NCI-H1417 (cell line): ENCODE measurements around the gene NCKAP1.
"Not testable (repeated sequence)": the region's sequence is repeated elsewhere in the genome, so short reads cannot be mapped to it uniquely, and the experiment has no call there.

Experiments
- DNase-seq, 3 experiments: peaks; one replicate each; lab custom pipeline; 2025; lab: John Stamatoyannopoulos, UW

The NCKAP1 gene

DNA sequence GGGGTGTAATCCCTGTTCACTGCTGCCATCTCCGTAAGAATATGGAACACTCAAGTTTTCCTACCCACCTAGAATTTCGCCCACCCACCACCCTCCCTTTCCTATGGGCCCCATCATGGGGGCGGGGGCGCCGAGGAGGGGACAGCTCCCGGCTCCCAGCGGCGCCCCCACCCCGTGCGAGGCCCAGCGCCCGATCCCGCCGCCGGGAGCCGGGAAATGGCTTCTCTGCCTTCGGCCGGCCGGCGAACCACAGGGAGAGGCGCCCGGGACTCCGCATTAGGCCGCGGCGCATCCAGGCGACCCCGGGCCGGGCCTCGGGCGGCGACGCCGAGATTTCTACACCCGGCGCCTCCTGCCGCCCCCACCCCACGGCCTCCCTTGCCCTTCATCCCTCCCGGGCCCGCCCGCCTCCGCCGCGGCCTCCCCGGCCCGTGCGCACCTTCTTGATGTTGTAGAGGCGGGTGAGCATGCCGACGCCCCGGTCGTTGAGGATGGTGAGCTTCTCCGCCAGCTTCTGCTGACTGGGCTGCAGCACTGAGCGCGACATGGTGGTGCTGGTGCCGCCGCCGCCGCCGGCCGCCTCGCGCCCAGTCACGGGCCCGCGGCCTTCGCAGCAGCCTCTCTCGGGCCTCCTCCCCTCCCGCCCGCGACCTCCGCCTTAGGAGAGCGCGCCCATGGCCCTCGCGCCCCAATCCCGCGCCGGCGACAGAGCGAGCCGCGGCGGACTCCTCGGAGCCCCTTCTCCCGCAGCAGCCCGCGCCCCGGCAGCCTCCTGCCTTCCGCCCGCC is 510 bp downstream of the NCKAP1 start:
- peak; percentile 52 to 94 (median 82) for DNase-seq

DNA sequence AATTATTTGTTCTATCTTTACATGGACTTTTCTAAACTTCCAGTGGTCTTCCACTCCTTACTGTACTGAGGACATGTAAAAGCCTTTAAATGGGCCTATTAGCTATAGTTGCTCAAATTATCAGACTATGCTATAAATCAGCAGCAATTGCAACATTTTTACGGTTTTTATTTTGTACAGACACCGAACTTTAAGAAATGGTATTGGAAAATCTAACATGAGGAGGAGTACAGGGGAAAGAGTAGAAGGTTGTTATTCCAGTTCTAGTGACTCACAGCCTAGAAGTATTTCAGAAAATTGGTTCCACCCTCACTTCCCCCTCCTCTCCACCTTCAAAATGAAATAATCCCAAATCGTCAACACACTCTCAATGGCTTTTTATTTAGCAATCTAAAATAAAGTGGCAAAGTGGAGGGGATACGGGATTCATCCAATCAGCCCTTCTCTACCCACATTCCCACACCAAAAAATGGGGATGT is 1.1 kb downstream of the NCKAP1 start:
- DNase-seq, result no peak

DNA sequence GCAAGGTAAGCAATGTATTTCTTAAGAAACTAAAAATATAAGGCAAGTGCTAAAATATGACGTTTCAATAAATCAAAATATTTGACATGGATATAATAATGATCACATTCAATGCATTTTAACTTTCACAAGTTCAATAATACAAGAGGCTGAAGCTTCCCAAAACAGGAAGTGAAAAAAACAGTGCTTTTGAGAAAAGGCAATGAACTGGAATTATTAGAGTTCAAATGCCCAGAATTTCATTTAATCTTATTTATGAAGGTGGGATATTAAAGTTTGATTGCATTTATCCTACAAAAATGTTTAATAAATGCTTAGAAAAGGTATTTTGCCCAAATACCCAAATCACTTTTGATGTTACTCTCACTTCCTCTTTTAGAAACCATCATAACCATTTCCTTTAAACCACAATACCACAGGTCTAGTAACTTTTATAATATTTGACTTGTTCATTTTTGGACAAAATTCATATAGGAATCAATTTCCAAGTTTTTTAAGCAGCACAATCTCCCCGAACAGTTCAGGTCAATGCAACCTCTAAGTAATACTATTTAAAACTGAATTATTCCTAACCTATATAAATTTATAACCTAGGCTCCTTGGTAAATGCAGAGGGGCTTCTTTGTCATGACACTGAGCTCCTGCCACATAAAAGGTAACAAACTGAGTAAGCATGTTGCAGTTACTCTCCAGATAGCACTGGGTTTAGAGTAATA is 2.1 kb downstream of the NCKAP1 start:
- peak in 1 of 3 experiments; percentile 21 for DNase-seq

DNA sequence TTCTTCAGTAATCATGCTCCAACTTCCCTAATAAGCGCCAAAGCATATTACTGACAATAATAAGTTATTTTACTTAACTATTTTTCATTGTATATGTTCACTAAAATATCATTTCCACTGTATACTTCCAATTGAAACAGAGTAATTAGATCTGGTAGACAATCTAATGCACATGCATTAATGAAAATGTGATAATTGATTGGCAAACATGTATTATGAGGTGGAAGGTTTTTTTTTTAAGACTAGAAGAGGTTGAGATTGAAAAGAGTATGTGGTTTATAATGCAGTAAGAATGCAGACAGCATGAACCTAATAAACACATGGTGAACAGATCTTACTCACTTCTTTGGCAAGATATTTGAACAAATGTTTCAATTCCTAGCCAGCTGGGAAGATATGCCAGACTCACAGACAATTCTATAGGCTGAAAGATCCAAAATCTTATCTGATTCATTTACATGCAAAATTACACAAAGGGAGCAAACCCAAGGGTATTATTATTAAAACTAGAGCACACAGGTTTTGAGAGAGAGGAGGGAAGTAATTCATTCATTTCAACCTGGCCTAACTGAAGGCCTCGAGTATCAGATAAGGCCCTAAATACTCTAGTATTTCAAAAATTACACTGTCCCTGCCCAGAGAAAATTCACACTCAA is 2.8 kb downstream of the NCKAP1 start:
- DNase-seq, result peak in 2 of 3 experiments; percentile 4 to 37

DNA sequence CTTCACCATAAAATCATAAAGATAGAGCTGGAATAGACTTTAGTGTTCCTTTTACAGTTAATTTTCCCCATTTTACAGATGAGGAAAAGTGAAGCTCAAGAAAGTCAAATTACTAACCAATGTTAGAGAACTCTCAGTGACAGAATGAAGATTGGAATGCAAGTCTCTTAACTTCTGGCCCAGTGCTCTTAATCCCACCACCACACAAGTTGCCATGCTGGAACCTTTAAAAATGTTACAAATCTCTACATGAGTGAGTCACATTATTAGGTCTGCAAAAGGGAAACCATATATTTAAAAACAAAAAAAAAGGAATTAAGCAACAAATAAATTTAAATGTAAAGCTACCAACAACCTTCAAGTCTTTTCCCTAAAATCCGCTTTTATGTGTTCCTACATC is 3.5 kb downstream of the NCKAP1 start:
- no peak for DNase-seq

DNA sequence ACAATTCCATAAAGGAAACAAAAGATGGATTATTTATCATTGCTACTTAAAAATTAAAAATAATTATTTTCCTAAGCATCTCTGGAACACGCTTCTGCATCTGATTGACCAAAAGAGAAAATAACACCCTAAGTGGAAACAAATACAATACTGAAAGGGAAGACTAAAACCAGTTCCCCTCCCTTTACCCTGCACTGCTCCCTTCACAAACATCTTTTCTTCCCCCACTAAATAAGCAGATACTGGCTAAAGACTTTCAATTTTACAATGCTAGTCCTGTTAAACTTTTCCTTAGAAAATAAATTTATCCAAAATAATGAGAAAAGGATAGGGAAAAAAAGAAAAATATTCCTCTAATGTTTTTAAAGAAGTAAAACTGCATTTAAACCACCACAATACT is 4.3 kb downstream of the NCKAP1 start:
- no peak for DNase-seq

DNA sequence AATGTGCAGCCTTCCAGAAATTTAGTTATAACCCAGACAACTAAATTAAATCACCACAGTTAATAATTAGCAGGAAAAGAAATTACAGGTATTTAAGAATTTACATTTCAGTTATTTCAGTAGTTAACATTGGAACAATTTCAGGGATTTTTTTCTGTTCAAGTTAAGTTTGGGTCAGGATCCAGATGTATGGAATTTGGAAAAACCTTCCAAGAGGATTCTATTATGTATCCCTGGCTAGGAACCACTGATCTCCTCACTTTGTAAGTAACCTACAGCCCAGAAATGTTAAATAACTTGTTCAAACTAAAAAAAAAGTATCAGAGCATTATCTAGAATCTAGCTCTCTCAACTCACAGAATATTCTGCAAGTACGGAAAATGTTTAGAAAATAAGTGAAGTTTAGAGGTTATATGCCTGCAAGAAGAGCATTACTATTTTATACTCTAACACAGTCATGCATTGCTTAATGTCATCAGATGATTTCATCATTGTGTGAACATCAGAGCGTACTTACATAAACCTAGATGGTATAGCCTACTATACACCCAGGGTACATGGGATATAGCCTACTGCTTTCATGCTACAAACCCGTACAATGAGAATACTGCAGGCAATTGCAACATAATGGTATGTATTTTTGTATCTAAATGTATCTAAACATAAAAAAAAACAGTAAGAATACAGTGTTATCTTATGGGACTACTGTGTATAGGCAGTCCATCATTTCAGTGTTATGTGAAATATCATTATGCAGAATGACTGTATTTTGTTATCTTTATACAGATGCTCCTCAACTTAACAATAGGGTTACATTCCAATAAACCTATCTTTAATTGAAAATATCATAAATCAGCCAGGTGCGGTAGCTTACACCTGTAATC is 6.1 kb downstream of the NCKAP1 start:
- DNase-seq, result no peak

DNA sequence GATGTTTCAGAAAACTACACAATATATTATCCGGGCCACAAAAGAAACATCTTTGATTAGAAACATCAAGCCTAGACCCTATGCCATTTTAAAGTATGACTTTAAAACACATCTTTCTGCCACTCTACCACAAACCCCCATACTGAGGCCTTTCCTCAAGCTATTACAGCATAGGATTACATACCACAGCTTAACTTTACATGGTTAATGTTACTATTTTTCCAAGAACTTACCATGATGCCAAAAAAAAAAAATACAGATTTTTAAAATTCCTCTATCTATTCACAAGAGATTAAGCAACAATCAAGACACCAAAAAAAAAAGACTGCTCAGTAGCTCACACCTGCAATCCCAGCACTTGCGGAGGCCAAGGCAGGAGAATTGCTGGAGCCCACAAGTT is 9.0 kb downstream of the NCKAP1 start:
- DNase-seq, result no peak

DNA sequence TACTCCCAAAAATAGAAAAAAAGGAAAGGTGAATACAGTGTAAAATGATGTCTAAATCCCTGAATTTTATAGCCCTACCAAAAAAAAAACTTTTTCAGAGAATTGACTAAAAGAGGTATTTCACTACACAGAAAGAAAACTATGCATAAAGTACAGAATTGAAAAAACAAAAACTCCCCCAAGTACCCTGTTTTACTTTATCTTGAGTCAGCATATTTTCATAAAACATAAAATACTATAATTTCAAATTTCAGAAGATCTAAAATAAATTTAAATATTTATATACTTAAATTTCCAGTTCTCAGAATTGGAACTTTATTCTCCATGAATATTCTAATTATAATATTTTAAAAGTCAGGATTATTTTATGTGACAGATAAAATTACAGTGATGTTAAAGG is 10.1 kb downstream of the NCKAP1 start:
- DNase-seq, result no peak

DNA sequence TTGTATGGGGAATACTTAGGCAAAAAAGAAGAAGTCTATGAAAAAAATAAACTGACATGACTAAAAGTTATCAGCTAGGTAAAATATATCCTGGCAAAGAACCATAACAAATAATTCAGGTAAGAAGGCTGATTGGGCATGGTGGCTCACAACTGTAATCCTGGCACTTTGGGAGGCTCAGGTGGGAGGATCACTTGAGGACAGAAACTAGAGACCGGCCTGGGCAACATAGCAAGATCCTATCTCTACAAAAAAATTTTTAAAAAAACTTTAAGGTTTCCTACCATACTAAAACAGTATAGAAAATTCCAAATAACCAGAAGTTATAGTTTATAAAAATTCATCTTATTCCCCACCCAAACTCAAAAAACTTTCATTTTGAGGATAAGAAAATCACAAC is 10.8 kb downstream of the NCKAP1 start:
- DNase-seq, result no peak

DNA sequence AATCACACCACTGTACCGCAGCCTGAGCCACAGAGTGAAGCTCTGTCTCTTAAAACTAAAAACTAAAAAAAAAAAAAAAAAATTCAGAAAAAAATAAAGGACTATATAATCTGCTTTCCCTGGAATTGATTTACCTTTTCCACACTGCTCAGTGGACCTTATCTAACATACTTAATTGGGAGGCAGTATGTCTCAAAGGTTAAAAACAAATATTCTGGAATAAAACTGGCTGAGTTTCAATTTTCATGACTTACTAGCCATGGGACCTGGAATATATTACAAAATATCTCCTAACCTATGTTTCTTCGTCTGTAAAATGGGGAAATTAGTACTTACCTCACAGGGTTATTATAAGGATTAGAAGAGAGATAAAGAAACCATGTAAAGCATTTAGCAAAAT is 11.8 kb downstream of the NCKAP1 start:
- peak in 1 of 3 experiments; percentile 32 for DNase-seq

DNA sequence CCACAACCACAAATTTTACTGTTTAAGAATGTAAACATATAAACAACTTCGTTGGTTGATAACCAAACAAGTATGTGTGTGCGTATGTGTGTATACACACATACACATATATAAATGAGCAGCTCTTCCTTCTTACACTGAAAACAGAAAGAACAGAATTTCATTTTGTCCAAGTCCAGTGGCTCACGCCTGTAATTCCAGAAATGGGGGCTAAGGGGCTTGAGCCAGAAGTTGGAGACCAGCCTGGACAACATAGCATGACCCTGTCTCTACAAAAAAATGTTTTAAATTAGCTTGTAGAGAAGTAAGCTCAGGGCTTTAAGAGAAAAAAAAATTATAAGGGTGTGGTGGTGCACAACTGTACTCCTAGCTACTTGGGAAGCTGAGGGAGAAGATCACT is 12.3 kb downstream of the NCKAP1 start:
- DNase-seq, result no peak

DNA sequence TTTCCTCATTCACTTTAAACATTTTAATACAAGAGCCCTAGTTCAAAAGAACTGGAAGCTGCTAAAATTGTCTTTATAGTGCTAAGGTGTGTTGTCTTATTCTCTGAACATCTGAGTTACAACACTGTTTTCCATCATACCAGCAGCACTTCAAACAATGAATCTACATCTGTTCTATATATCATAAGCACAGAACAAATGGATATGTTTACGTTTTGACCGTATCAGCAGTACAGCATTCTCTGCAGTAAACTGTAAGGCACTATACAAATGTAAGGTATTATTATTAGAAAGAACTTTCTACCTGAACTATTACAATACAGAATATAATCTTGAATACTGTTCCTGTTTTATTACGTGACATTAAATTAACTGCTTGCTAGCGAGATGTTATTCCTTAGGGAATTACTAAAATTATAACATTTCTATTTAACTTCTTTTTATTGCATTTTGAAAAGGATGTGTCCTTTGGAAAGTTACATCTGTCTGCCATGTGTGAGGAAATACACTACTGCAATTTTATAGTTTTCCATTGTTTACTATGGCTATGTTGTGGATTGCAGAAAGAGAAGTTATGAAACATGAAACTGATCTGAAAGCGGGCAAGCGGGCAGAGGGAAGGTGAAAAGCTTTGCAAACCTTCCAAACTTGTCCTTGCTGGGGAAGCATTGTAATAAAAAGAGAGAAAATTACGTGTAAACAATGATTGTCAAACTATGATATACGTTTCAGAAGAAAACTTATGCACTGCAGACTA is 13.7 kb downstream of the NCKAP1 start:
- DNase-seq, result peak in 1 of 3 experiments; percentile 7

DNA sequence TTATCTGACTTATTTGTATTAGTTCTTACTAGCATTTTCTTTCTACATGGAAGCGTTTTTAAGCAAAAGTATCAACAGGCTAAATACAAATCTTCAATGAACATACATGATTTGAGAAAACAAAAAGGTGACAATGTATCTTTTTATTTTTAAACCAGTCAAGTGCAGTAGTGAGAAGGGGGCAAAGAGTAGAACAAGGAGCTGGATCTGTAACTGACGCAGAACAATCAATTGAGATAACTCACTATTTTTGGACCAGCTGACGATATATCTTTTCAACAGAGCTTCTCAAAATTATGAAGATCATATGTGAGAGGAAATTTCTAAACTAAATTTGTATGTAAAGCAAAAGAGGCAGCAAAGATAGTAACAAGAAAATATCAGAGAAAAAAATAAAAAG is 15.5 kb downstream of the NCKAP1 start:
- no peak for DNase-seq

DNA sequence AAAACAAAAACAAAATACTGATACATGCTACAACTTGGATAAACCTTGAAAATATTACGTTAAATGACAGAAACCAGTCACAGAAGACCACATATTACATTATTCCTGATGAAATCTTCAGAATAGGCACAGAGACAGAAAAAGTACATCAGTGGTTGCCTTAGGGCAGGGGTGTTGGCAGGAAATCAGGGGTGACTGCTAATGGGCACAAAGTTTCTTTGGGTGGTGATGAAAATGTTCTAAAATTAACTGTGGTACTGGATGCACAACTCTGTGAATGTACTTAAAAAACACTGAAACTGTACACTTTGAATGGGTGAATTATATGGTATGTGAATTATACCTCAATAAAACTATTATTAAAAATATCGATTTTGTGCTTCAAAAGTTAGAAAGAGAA is 16.6 kb downstream of the NCKAP1 start:
- DNase-seq, result no peak

DNA sequence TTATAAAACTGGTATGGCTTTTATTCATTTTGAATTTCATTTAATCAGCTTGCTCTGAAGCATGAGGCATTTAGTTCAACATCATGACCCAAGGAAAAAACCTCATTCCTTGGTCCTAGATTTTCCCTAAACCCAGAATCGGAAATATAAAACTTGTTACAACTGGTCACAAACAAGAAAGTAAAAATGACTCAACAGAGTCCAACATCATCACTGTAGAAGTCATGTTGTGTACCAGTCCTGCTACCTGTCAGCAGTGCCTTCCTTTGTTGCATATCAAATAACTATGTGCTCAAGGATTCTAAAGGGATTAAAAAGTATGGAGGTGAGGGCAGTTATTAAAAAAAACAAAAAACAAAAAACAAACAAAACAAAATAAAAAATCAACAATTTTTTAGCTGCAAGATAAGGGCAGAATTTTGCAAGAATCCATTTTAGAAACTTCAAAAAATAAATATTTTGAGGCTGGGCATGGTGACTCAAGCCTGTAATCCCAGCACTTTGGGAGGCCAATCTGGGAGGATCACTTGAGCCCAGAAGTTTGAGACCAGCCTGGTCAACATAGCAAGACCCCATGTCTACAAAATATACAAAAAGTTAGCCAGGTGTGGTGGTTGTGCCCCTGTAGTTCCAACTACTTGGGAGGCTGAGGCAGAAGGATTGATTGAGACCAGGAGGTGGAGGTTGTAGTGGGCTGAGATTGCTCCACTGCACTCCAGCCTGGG is 18.4 kb downstream of the NCKAP1 start:
- DNase-seq, result no peak

DNA sequence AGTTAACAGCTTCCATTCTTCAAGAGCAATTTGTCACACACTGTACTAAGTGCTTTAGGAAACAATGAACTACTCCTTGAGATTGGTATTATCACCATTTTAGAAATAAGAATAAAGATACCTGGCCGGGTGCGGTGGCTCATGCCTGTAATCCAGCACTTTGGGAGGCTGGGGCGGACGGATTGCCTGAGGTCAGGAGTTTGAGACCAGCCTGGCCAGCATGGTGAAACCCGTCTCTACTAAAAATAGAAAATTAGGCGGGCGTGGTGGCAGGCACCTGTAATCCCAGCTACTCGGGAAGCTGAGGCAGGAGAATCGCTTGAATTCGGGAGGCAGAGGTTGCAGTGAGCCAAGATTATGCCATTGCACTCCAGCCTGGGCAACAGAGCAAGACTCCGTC is 20.4 kb downstream of the NCKAP1 start:
- not testable (repeated sequence) for DNase-seq

DNA sequence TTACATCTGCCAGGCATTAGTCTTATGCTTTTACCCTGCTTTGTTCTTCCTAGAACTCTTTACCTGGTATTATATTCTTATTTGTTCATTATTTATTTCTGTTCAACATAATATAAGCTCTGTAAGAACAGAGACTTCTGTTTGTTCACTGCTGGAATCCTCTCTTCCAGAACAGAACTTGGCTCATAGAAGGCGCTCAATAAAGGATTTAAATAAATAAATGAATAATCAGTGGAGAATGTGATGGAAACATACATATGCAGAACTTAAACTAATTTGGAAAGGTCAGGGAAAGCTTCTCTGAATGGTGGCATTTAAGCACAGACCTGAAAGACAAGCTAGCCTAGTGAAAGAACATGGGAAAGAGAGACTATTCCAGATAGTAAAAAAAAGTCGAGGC is 24.3 kb downstream of the NCKAP1 start:
- DNase-seq, result no peak

DNA sequence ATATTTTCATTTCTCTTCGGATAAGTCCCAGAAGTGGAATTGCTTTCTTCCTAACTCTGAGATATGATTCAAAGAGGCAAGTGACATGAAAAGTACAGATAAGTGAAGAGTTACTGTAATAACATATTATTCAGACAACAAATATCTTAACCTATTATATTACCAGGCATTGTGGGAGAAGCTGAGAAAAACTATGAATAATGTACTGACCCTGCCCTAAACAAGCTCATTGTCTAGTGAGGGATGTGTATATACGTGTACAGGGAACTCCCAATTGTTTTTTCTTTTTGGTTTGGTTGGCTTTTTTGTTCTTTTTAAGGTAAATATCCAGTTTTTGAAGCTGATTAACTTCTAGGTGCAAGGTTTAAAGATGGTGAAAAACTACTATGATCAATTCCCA is 26.5 kb downstream of the NCKAP1 start:
- no peak for DNase-seq

DNA sequence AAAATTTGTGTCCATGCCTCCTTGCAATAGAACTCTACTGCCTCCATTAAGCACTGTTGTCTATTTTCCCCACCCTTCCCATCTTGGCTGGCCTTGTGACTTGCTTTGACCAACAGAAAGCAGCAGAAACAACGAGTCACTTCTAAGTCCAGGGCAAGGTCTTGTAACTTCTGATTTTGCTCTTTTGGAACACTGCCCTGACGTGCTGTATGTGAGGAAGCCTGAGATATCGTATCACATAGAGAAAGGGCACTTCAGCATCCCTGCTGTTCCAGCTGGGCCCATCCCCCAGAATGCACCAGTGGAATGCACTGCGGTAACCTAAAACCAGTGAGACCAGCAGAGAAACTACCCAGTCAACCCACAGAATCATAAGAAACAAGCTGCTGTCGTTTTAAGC is 28.1 kb downstream of the NCKAP1 start:
- no peak for DNase-seq
